ENCODE results near the gene AIM2.

Gene AIM2

GRCh38 chr1:159081626-159082025 lies 5.1 kb upstream of the AIM2 start:
- in situ Hi-C loops (cut with MboI; ENCODE audit: low pct_unique_long_range_greater_than_20kb, low sequenced_read_pairs, unreplicated experiment): loop anchor here (25.0 kb wide), 1 partner anchor 569 kb away; no protein-coding TSS in a partner anchor
- TF ChIP-seq CTCF (IDR thresholded peaks at IDR 0.05; ENCODE audit: extremely low read depth, insufficient read depth, missing control alignments): no peak
- no peak for DNase-seq (ENCODE audit: low spot score)

GRCh38 chr1:159079525-159079924 lies 3.0 kb upstream of the AIM2 start:
- in situ Hi-C loops (cut with MboI; ENCODE audit: low pct_unique_long_range_greater_than_20kb, low sequenced_read_pairs, unreplicated experiment): loop anchor here (25.0 kb wide), 1 partner anchor 567 kb away; no protein-coding TSS in a partner anchor
- TF ChIP-seq CTCF (IDR thresholded peaks at IDR 0.05; ENCODE audit: extremely low read depth, insufficient read depth, missing control alignments): no peak
- no peak for DNase-seq (ENCODE audit: low spot score)

- in situ Hi-C loops (cut with MboI; ENCODE audit: low pct_unique_long_range_greater_than_20kb, low sequenced_read_pairs, unreplicated experiment): loop anchor here (25.0 kb wide), 1 partner anchor 565 kb away; no protein-coding TSS in a partner anchor
- peak; percentile 42 for DNase-seq (ENCODE audit: low spot score)
- no peak for TF ChIP-seq CTCF (IDR thresholded peaks at IDR 0.05; ENCODE audit: extremely low read depth, insufficient read depth, missing control alignments)
Measured at GRCh38 chr1:159077120-159077961, 775 bp upstream of the AIM2 start.

GRCh38 chr1:159071970-159072582 lies 4.5 kb downstream of the AIM2 start:
- DNase-seq (ENCODE audit: low spot score): peak; percentile 20
- in situ Hi-C loops (cut with MboI; ENCODE audit: low pct_unique_long_range_greater_than_20kb, low sequenced_read_pairs, unreplicated experiment): no loop called here
- peak; percentile 57 for TF ChIP-seq CTCF (IDR thresholded peaks at IDR 0.05; ENCODE audit: extremely low read depth, insufficient read depth, missing control alignments)

GRCh38 chr1:159068886-159069285 lies 7.7 kb downstream of the AIM2 start:
- TF ChIP-seq CTCF (IDR thresholded peaks at IDR 0.05; ENCODE audit: extremely low read depth, insufficient read depth, missing control alignments): no peak
- in situ Hi-C loops (cut with MboI; ENCODE audit: low pct_unique_long_range_greater_than_20kb, low sequenced_read_pairs, unreplicated experiment): loop anchor here (10.0 kb wide), 1 partner anchor 54 kb away; no protein-coding TSS in a partner anchor
- DNase-seq (ENCODE audit: low spot score): no peak

- in situ Hi-C loops (cut with MboI; ENCODE audit: low pct_unique_long_range_greater_than_20kb, low sequenced_read_pairs, unreplicated experiment): loop anchor here (10.0 kb wide), 1 partner anchor 53 kb away; no protein-coding TSS in a partner anchor
- peak; percentile 51 for DNase-seq (ENCODE audit: low spot score)
Measured at GRCh38 chr1:159067699-159068621, 8.6 kb downstream of the AIM2 start.

More at GRCh38 chr1:159067699-159068621, 8.6 kb downstream of the AIM2 start:
- no peak for TF ChIP-seq CTCF (IDR thresholded peaks at IDR 0.05; ENCODE audit: extremely low read depth, insufficient read depth, missing control alignments)

Measured in GM13977 (cell line).